LoVo (cell line): ENCODE measurements around the gene SH3D21.
A peak's percentile ranks its signal among the peaks of the same experiment; 100 is the strongest.

Source experiments
- DNase-seq: peaks from one replicate; pipeline ENCODE4 v3.0.0-alpha.2; 2016; ENCODE audit warnings: low spot score

The SH3D21 gene

DNA sequence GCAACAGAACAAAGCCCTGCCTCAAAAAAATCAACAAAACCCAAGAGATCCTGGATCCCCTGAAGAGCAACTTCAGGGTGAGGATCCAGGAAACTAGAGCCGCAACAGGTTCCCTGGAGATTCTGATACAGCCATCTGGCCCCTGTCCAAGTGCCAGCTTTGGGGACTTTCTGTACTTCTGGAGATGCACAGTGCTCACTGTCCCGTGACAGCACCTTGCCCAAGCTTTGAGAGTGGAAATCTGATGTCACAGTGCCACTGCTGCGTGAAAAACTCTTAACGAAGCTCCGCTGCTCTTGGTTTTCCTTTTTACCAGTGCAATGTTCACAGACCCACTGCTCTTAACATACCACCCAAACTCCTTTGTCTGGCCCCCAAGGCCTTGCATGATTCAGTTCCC, 53.2 kb downstream of the SH3D21 start:
- DNase-seq, result no peak

DNA sequence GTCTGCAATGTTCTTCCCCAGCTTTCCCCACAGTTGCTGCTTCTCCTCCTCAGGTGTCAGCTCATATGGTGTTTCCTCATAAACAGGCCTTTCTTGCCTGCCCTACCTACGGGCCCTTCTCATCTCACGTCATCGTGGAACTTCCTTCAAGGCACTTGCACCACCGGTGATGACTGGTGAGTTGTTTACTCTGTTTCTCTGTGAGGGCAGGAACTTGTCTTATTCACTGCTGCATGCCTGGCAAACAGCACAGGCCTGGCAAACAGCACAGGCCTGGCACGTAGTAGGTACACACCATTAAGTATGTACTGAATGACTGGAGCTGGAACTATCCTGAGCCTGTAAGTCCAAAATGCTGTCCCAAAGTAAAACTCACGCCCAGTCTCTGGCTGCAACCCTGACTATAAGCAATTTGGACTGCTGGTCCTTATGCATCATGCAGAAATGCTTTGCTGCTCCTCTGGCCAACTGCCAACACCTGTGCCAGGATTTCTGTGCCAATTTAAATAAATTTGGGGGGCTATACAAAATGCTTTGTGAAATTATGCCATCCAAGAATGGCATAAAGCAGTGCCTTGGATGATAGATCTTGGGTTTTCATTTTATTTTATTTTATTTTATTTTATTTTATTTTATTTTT, 53.9 kb downstream of the SH3D21 start:
- DNase-seq, result no peak

DNA sequence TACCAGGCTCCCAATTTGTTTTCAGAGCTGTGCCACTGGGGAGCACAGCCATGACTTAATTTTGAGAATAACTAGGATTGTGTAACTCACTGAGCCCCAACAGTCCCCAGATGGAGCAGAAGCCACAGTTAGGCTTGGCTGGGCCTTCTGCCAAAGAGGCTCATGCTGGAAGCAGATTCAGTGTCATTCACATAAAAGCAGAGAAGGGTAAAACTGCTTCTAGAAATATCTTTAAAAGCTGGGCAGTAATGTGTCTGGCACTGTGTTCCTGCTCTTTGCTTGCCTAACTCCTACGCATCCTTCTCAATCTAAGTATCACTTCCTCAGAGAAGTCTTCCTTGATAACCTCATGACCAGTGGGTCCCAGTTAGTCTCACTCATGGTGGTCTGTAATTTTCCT, 59.2 kb downstream of the SH3D21 start:
- DNase-seq, result no peak

GRCh38 chr1:36366091-36366661, 60.0 kb downstream of the SH3D21 start:
- DNase-seq, result no peak

DNA sequence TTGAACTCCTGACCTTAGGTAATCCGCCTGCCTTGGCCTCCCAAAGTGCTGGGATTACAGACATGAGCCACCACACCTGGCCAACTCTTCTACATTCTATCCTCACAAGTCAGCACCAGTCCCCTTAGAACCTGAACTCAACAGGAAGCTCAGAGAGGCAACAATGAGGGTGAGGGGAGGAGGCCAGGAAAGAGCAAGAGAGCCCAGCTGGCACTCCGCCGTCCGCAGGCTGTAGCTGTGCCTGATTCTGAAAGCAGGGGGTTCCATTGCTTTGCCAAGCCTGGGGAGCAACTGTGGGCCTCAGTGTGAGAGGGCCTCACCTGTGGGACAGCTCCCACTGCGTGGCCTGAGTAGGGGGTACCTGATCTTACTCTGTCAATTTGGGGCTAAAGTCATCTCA, 60.9 kb downstream of the SH3D21 start:
- no peak for DNase-seq

DNA sequence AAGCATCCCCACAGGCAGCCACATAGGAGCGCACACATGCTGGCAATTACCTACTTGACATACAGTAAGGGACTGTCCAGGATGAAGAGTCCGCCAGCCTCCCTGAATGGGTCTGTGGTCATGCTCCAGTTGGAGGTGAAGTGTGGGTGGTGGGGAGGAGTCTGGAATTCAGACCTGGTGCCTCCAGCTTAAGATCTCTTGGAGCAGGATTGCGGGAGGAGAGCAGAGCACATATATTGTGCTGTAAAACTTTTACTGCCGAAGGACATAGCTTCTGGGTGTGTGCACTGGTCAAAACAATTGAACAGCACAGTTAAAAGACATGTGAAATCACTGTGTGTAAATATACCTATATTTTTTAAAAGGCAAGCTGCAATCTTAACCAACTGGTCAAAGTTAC, 61.6 kb downstream of the SH3D21 start:
- no peak for DNase-seq

DNA sequence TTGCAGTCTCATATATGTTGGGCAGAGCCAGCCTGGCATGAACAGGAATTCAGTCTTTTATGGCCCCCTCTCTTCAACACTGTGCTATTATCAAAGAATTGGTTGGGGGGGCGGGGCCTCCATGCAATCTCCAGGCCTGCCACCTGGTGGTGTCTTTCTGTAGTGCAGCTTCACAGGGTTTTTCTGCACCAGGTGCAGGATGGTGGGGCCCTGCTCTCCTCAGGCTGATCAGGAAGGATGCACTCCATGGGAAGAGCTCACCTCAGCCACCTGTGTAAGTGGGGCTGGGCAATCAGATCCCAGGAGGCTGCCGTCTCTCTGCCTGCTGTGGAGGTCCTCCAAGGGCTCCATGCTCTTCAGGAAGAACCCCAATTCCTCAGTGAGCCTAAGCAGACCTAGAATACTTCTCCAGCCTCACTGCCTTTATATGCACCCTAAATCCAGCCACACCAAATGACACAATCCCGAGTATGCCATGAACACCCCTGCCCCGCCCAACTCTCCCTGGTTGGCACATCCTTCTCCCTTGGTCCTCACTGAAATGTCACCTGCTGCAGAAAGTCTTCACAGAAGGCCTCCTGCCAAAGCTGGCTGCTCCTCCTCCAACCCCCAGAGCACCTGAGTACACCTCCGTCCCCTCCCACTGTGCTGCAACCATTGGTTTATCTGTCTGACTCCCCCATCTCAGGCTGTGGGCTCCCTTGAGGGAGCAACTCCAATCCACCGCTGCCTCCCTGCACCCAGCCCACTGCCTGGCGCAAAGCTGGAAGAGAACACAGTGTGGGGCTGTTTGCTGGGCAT, 63.1 kb downstream of the SH3D21 start:
- peak; percentile 60 for DNase-seq
